ENCODE data around the gene PAQR7.

- no peak for TF ChIP-seq CTCF (conservative IDR thresholded peaks at IDR 0.05; ENCODE audit: low read depth in 2 of 2)
- no peak for TF ChIP-seq CREB1 (CRISPR knock-in tag; IDR thresholded peaks at IDR 0.05; ENCODE audit: low read depth)
- TF ChIP-seq POLR2AphosphoS5 (IDR thresholded peaks at IDR 0.05; ENCODE audit: low read depth) = no peak
- TF ChIP-seq REST (IDR thresholded peaks at IDR 0.05; ENCODE audit: unreplicated experiment) = no peak
- TF ChIP-seq EZH2phosphoT487 (IDR thresholded peaks at IDR 0.05; ENCODE audit: unreplicated experiment) = no peak
- TF ChIP-seq JUNB (IDR thresholded peaks at IDR 0.05; ENCODE audit: unreplicated experiment) = no peak
- TF ChIP-seq EZH2 (IDR thresholded peaks at IDR 0.05; ENCODE audit: low read depth, unreplicated experiment) = no peak
- TF ChIP-seq ZNF331 (CRISPR knock-in tag; IDR thresholded peaks at IDR 0.05; ENCODE audit: low read depth) = no peak
- no peak for TF ChIP-seq ETS1 (IDR thresholded peaks at IDR 0.05)
These were observed 13.9 kb downstream of the PAQR7 start for GRCh38 chr1:25861316-25862286.

Data from GM23338 (cell line).